Epidermal melanocyte (primary cell): ENCODE measurements around the gene PF4V1.
A peak's percentile ranks its signal among the peaks of the same experiment; 100 is the strongest.

Source experiments
- DNase-seq: peaks from one replicate; pipeline ENCODE4 v3.0.0; 2011; ENCODE audit warnings: low spot score; ENCODE audit not compliant: insufficient read length

PF4V1 gene

GRCh38 chr4:73853246-73853704, at the start of gene PF4V1:
PF4V1 (plus strand) TSS chr4:73853296; CDS start chr4:73853363, 67 bp downstream.
- no peak for DNase-seq

- no peak for DNase-seq
Measured at GRCh38 chr4:73810191-73810590, 42.9 kb upstream of the PF4V1 start.

- no peak for DNase-seq
Measured at GRCh38 chr4:73811841-73812240, 41.3 kb upstream of the PF4V1 start.

GRCh38 chr4:73814679-73815078, 38.4 kb upstream of the PF4V1 start:
- DNase-seq = no peak

GRCh38 chr4:73815145-73815544, 38.0 kb upstream of the PF4V1 start:
- no peak for DNase-seq

- no peak for DNase-seq
Measured at GRCh38 chr4:73816814-73817213, 36.3 kb upstream of the PF4V1 start.

- DNase-seq = no peak
Measured at GRCh38 chr4:73817341-73817740, 35.8 kb upstream of the PF4V1 start.

- DNase-seq = no peak
Measured at GRCh38 chr4:73821325-73821724, 31.8 kb upstream of the PF4V1 start.

- no peak for DNase-seq
Measured at GRCh38 chr4:73822389-73822788, 30.7 kb upstream of the PF4V1 start.

- DNase-seq = no peak
Measured at GRCh38 chr4:73822812-73823504, 30.1 kb upstream of the PF4V1 start.

- no peak for DNase-seq
Measured at GRCh38 chr4:73823760-73824159, 29.3 kb upstream of the PF4V1 start.

- peak; percentile 54 for DNase-seq
Measured at GRCh38 chr4:73828956-73829355, 24.1 kb upstream of the PF4V1 start.

- DNase-seq = no peak
Measured at GRCh38 chr4:73831569-73831968, 21.5 kb upstream of the PF4V1 start.

- no peak for DNase-seq
Measured at GRCh38 chr4:73832651-73833237, 20.4 kb upstream of the PF4V1 start.

- no peak for DNase-seq
Measured at GRCh38 chr4:73836373-73837279, 16.5 kb upstream of the PF4V1 start, which contains the start of gene CXCL6. CXCL6 (plus strand) TSS chr4:73836678; CDS start chr4:73836751, 73 bp downstream.

- no peak for DNase-seq
Measured at GRCh38 chr4:73839071-73839470, 14.0 kb upstream of the PF4V1 start.

- DNase-seq = no peak
Measured at GRCh38 chr4:73839715-73840114, 13.4 kb upstream of the PF4V1 start.

GRCh38 chr4:73841243-73841925, 11.7 kb upstream of the PF4V1 start:
- no peak for DNase-seq

GRCh38 chr4:73842696-73843095, 10.4 kb upstream of the PF4V1 start:
- DNase-seq = no peak

- no peak for DNase-seq
Measured at GRCh38 chr4:73843369-73843768, 9.7 kb upstream of the PF4V1 start.

- DNase-seq = no peak
Measured at GRCh38 chr4:73844345-73844744, 8.8 kb upstream of the PF4V1 start.
